Upper lobe of left lung (tissue), 4 donors: Measurements from ENCODE around the gene GALR3.

Experiments used
- POLR2AphosphoS5 ChIP-seq, 2 donors: sonication (generic); formaldehyde crosslinking; IDR thresholded peaks; one replicate each; pipeline ENCODE4 v1.5.1; 2017; ENCODE audit warnings: antibody characterized with exemption in 2 of 2
- TF ChIP-seq, protein P1 (sequence below), 6 experiments: fragments of 450-650 bp in 4 of 6; fragments of 200-600 bp in 2 of 6; sonication (generic) in 2 of 6; IDR thresholded peaks; one replicate each; pipeline ENCODE4 v1.5.1; 2016 to 2019; ENCODE audit warnings: antibody characterized with exemption in 6 of 6

- TF ChIP-seq, protein P1, sequence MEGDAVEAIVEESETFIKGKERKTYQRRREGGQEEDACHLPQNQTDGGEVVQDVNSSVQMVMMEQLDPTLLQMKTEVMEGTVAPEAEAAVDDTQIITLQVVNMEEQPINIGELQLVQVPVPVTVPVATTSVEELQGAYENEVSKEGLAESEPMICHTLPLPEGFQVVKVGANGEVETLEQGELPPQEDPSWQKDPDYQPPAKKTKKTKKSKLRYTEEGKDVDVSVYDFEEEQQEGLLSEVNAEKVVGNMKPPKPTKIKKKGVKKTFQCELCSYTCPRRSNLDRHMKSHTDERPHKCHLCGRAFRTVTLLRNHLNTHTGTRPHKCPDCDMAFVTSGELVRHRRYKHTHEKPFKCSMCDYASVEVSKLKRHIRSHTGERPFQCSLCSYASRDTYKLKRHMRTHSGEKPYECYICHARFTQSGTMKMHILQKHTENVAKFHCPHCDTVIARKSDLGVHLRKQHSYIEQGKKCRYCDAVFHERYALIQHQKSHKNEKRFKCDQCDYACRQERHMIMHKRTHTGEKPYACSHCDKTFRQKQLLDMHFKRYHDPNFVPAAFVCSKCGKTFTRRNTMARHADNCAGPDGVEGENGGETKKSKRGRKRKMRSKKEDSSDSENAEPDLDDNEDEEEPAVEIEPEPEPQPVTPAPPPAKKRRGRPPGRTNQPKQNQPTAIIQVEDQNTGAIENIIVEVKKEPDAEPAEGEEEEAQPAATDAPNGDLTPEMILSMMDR (IDR thresholded peaks at IDR 0.05), result no peak
- TF ChIP-seq POLR2AphosphoS5 (IDR thresholded peaks at IDR 0.05), result peak in 1 of 2 donors; percentile 11
Observed at GRCh38 chr22:37860796-37861421, 37.7 kb downstream of the GALR3 start.
